ENCODE data around the gene CCDC74B. TPM values are rescaled to one million over a fixed set of nuclear protein-coding genes. Genes with fewer than 3 reads are reported as not detected.
"Not testable (repeated sequence)": the region's sequence is repeated elsewhere in the genome, so short reads cannot be mapped to it uniquely, and the experiment has no call there.

The CCDC74B gene
- total RNA-seq, 1 donor from 2014 or later, result 0.79 TPM

DNA sequence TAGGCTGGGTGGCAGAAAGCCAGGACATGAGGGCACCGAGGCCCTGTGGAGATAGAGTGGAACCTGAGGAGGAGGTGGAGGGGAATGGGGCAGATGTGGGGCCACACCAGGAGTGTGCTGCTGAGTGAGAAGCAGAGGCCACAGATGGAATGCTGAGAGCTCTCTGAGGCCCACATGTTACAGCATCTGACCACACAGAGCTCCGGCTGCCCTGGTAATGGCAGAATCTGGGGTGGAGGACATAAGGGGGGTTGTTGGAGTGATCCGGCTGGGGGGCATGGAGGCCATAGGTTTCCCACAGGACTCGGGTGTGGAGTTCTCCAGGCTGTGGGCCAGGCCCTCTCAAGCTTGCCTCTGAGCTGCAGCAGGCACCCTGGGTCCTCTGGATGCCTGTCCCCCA is 41.0 kb upstream of the CCDC74B start:
- FAIRE-seq, result no peak
- Histone ChIP-seq H3K36me3 (ENCODE audit: control insufficient read depth, insufficient read depth, low read length) (peaks cover 7% of the 10 kb centered on the region), H3K27me3 (ENCODE audit: control insufficient read depth, insufficient read depth, low read length) (no peaks in the 10 kb centered on the region), H3K4me3 (ENCODE audit: low read depth, low read length) (no peak overlapping the region)
- TF ChIP-seq, protein P1, sequence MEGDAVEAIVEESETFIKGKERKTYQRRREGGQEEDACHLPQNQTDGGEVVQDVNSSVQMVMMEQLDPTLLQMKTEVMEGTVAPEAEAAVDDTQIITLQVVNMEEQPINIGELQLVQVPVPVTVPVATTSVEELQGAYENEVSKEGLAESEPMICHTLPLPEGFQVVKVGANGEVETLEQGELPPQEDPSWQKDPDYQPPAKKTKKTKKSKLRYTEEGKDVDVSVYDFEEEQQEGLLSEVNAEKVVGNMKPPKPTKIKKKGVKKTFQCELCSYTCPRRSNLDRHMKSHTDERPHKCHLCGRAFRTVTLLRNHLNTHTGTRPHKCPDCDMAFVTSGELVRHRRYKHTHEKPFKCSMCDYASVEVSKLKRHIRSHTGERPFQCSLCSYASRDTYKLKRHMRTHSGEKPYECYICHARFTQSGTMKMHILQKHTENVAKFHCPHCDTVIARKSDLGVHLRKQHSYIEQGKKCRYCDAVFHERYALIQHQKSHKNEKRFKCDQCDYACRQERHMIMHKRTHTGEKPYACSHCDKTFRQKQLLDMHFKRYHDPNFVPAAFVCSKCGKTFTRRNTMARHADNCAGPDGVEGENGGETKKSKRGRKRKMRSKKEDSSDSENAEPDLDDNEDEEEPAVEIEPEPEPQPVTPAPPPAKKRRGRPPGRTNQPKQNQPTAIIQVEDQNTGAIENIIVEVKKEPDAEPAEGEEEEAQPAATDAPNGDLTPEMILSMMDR (IDR thresholded peaks at IDR 0.05; ENCODE audit: insufficient read depth, low read length, severe bottlenecking), result no peak
- DNase-seq (ENCODE audit: low read depth), result no peak

DNA sequence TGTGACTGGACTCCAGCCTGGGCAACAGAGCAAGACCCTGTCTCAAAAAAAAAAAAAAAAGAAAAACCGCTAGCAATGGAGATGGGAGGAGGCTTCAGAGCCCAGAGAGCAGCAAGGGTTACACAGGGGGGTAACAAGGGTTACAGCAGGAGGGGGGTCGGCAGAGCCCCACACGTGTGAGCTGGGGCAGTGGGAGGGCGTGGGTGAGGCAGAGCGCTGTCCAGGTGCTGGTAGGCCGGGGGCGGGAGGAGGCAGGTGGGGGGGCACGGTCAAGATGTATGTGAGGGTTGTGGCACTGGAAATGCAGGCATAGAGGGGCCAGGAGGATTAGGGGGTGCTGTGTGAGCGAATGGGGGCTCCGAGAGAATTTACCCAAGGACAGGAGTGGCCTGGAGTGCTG is 40.5 kb upstream of the CCDC74B start:
- Histone ChIP-seq H3K4me3 (ENCODE audit: low read depth, low read length) (no peak overlapping the region), H3K27me3 (ENCODE audit: control insufficient read depth, insufficient read depth, low read length) (no peaks in the 10 kb centered on the region), H3K36me3 (ENCODE audit: control insufficient read depth, insufficient read depth, low read length) (peaks cover 7% of the 10 kb centered on the region)
- TF ChIP-seq, protein P1 (IDR thresholded peaks at IDR 0.05; ENCODE audit: insufficient read depth, low read length, severe bottlenecking), result no peak
- FAIRE-seq (no peak), DNase-seq (ENCODE audit: low read depth) (no peak)

DNA sequence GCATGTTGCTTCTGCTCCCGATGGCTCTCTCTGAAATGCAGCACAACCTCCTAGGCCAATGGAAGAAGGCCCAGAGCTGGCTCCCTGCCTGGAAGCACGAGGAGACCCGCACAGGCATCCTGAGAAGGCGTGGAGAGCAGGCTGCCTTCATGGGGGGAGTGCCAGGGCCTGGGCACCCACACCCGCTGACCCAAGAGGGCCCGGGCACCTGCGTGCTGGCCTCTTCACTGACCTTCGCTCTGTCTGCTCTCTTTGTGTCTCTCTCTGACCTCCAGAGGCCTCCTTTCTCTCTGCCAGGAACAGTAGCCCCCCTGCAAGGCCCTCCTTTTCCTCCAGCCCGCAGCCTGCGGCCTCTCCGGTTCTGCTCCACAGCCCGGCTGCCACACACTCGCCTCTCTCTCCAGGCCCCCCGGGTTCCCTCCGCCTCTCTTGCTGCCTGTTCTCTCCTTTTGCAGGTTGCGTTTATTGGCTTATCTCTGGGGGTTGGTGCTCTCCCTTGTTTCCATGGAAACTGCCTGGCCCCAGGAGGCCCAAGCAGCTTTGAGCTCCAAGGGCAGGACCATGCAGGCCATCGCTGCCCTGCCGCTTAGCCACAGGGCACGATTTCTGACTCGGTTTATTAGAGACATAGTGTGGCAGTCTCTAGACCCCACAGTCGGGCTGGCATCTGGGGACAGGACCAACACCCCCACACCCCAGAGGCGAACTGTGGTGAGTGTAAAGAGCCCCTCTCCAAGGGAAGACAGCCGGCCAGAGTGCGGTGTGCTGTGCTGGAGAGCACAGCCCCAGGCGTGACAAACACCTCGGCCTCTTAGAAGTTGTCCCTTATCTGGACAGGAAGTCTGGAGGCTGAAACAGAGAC is 38.8 kb upstream of the CCDC74B start:
- TF ChIP-seq, protein P1 (IDR thresholded peaks at IDR 0.05; ENCODE audit: insufficient read depth, low read length, severe bottlenecking), result no peak
- Histone ChIP-seq H3K36me3 (ENCODE audit: control insufficient read depth, insufficient read depth, low read length) (peaks cover 7% of the 10 kb centered on the region), H3K27me3 (ENCODE audit: control insufficient read depth, insufficient read depth, low read length) (no peaks in the 10 kb centered on the region), H3K4me3 (ENCODE audit: low read depth, low read length) (no peak overlapping the region)
- DNase-seq (ENCODE audit: low read depth) (no peak), FAIRE-seq (no peak)

GRCh38 chr2:130182826-130183511 is 38.1 kb upstream of the CCDC74B start:
- H3K27me3 ChIP-seq (ENCODE audit: control insufficient read depth, insufficient read depth, low read length); DNase-seq (ENCODE audit: low read depth); H3K36me3 ChIP-seq (ENCODE audit: control insufficient read depth, insufficient read depth, low read length); FAIRE-seq: not testable (repeated sequence)
- H3K4me3 ChIP-seq (ENCODE audit: low read depth, low read length), result peak overlapping the region; percentile 73

- peak; percentile 62 for DNase-seq (ENCODE audit: low read depth)
- not testable (repeated sequence) for FAIRE-seq
Measured at GRCh38 chr2:130181880-130182682, 37.2 kb upstream of the CCDC74B start, which contains the start of gene MZT2B. Gene MZT2B (plus strand): TSS chr2:130182262. CDS start chr2:130182283, 21 bp downstream.

More at GRCh38 chr2:130181880-130182682, 37.2 kb upstream of the CCDC74B start, which contains the start of gene MZT2B:
- TF ChIP-seq, protein P1 (IDR thresholded peaks at IDR 0.05; ENCODE audit: insufficient read depth, low read length, severe bottlenecking), result peak; percentile 75
- H3K36me3 ChIP-seq (ENCODE audit: control insufficient read depth, insufficient read depth, low read length); H3K27me3 ChIP-seq (ENCODE audit: control insufficient read depth, insufficient read depth, low read length): not testable (repeated sequence)
- H3K4me3 ChIP-seq (ENCODE audit: low read depth, low read length), result peak within 1 kb of the TSS; percentile 73
